Superior temporal gyrus (tissue), 1 donor: ENCODE results near the gene ZKSCAN4.

Experiments used
- DNase-seq: peaks from one replicate; pipeline ENCODE4 v3.0.0-alpha.2; 2016; ENCODE audit errors: extremely low spot score

Gene ZKSCAN4

GRCh38 chr6:28252009-28252975, at the start of gene ZKSCAN4:
ZKSCAN4 (minus strand) TSS chr6:28252269; CDS start chr6:28251980, 289 bp downstream.
- peak; percentile 95 for DNase-seq

DNA sequence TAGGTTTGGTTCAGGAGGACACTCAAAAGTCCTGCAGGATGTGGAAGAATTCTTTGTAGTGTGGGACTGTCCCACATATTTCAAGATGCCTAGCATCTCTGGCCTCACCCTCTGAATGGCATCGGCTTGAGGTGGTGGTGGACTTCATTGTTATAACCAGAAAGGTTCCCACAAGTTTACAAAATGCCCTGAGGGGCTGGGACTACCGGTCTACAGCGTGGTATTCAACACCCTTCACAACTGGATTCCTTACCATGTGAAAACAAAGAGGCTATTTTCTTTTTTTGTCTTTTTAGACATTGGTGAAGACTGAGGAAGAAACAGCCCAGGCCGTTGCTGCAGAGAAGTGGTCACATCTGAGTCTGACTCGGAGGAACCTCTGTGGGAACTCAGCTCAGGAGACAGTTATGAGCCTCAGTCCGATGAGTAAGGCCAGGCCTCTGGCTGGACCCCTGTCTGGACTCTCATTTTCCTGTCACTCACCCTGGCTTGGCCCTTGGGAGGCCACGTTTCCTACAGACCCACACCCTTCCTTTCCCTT, 44.5 kb upstream of the ZKSCAN4 start:
- DNase-seq: no peak

DNA sequence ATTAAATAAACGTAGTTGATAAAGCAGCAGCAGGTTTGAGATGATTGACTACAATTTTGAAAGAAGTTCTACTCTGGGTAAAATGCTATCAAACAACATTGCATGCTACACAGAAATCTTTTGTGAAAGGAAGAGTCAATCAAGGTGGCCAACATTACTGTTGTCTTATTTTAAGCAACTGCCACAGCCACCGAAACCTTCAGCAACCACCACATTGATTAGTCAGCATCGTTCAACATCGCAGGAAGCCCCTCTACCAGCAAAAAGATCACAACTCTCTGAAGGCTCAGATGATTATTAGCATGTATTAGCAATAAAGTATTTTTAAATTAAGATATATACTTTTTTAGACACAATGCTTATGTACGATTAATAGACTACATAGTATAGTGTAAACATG, 43.3 kb upstream of the ZKSCAN4 start:
- DNase-seq: no peak

DNA sequence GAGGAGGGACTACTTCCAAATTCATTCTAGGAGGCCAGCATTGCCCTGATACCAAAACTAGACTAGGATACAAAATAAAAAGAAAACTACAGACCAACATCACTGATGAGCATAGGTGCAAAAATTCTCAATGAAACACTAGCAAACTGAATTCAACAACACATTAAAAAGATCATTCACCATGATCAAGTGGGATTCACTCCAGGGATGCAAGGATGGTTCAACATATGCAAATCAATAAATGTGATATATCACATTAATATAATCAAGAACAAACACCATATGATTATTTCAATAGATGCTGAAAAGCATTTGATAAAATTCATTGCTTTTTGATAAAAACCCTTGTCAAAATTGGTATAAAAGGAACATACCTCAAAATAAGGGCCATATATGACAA, 39.5 kb upstream of the ZKSCAN4 start:
- DNase-seq: no peak

DNA sequence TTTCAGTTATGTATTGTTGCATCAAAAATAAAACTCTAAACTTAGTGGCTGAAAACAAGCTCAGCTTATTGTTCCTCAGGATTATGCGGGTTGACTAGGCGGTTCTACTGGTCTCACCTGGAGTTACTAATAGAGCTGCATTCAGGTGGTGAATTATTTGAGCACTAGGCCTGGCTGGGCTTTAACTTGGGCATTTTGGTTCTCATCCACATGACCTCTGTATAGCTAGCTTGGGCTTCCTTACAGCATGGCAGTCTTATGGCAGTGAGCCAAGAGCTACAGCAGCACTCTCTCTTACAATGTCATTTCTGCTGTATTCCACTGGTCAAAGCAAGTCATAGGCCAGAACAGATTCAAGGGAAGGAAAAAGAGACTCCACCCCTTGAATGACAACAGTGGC, 30.9 kb upstream of the ZKSCAN4 start:
- DNase-seq: no peak

- peak; percentile 57 for DNase-seq
Observed at GRCh38 chr6:28281288-28282064, 29.4 kb upstream of the ZKSCAN4 start, which contains the start of gene PGBD1. PGBD1 (plus strand) TSS chr6:28281572; CDS start chr6:28283814, 2,242 bp downstream.

GRCh38 chr6:28280595-28281287, 28.7 kb upstream of the ZKSCAN4 start:
- peak; percentile 17 for DNase-seq

- no peak for DNase-seq
Observed at GRCh38 chr6:28277746-28278145, 25.7 kb upstream of the ZKSCAN4 start.

- no peak for DNase-seq
Observed at GRCh38 chr6:28274888-28275287, 22.8 kb upstream of the ZKSCAN4 start.

GRCh38 chr6:28269492-28269891, 17.4 kb upstream of the ZKSCAN4 start:
- no peak for DNase-seq

GRCh38 chr6:28267695-28268059, 15.6 kb upstream of the ZKSCAN4 start:
- DNase-seq: no peak

DNA sequence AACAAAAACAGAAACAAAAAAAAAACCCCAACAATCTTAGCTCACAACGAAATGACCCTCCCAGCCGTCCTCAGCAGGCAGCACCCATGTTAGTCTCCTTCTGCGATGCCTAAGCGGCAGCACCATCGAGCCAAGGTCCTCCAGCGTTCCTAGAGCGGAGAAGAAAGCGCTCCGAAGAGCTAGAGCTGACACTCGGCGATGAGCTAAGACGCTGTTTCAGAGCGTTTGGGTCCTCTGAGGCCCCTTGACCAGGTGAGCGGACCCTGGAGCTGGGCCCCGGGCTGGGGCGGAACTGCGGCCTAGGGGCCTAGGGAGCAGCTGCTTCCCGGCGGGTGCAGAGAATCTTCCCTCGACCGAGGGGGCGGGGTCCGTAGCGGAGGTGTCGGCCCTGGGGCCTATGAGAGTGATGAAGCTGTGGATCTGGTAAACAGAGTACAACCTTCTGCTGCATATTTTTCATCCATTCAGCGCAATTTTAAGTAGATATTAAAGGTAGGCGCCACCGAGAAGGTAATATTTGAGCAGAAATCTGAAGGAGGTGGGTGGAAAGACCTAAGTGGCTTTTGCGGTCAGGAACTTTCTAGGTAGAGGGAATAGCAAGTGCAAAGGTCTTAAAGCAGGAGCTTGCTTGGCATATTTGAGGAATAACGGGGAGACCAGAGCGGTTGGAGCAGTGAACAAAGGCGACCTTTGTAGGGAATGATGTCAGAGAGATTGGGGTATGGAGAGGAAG, 15.1 kb upstream of the ZKSCAN4 start, which contains the start of gene ZSCAN26:
Gene ZSCAN26, plus strand, starts transcription at position 182 of the 733 bp plus-strand sequence. CDS start 4,777 bp downstream, outside the sequence.
- DNase-seq: peak; percentile 93

DNA sequence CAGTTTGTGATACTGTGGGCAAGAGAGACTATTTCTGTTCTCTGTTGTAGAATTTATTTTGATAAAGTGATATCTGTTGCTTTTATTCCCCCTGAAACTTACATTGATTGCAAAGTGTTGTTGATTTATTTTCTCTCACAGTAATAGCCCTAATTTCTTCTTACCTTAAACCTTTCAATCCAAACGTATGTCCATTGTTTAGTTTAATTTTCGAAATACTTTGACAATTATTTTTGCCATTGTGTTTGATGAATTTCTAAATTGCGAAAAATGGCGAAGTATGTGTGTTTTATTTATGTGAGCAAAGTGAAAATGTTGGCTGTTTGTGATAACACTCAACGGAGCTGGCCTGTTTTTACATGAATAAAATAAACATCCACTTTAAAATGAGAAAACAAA, 14.5 kb upstream of the ZKSCAN4 start:
- no peak for DNase-seq

- DNase-seq: no peak
Observed at GRCh38 chr6:28264834-28265401, 12.8 kb upstream of the ZKSCAN4 start.

- no peak for DNase-seq
Observed at GRCh38 chr6:28263922-28264321, 11.9 kb upstream of the ZKSCAN4 start.

DNA sequence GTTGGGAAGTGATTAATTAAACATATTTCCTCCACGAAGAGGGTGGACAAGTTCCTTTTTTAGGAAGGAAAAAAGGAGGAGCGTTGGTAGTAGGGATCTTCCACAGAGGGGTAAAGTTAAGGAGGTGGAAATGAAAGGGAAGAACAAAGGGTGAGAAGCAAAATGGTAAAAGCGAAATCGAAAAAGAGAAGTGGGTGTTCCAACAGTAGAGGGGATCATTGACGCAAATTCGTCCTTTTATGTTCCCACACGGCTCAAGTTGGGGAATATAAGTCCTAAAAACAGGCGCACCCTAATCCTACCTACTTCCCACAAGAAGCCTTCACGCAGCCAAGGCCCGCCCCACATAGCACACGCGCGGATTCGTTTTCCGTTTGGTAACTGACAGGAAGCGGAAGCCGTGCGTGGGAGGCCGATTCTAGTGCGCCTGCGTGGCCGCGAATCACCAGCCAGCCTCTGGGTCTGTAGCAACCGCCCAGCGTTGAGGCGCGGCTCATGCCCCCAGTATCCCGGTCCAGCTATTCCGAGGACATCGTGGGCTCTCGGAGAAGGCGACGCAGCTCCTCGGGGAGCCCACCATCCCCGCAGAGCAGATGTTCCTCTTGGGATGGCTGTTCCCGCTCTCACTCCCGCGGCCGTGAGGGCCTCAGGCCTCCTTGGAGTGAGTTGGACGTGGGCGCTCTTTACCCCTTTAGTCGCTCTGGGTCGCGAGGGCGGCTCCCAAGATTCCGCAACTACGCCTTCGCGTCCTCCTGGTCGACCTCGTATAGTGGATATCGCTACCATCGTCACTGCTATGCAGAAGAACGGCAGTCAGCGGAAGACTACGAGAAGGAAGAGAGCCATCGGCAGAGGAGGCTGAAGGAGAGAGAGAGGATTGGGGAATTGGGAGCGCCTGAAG, 7.1 kb upstream of the ZKSCAN4 start, which contains the start of gene NKAPL:
Gene NKAPL, plus strand, starts transcription at position 421 of the 901 bp plus-strand sequence. Its CDS starts 75 bp downstream, at position 496.
- peak; percentile 74 for DNase-seq

- DNase-seq: no peak
Observed at GRCh38 chr6:28257042-28257441, 5.0 kb upstream of the ZKSCAN4 start.

GRCh38 chr6:28254121-28254519, 2.1 kb upstream of the ZKSCAN4 start:
- no peak for DNase-seq

- DNase-seq: no peak
Observed at GRCh38 chr6:28251661-28252008, 434 bp downstream of the ZKSCAN4 start.
